ENCODE results near the gene MSN.

MSN gene

GRCh38 chrX:65752294-65752693, 84.8 kb downstream of the MSN start:
- Histone ChIP-seq H2AFZ (ENCODE audit: low read length) (no peak overlapping the region), H3K9ac (ENCODE audit: low read length) (no peak overlapping the region), H3K27me3 (ENCODE audit: insufficient read depth, low read length) (no peaks in the 10 kb centered on the region), H3K4me3 (ENCODE audit: low read depth, low read length, poor library complexity, severe bottlenecking) (no peak overlapping the region), H3K36me3 (ENCODE audit: insufficient read depth, low read length) (no peaks in the 10 kb centered on the region), H3F3A (ENCODE audit: insufficient read depth, low read length) (no peaks in the 10 kb centered on the region), H3K4me1 (ENCODE audit: insufficient read depth, low read length, severe bottlenecking) (no peaks in the 10 kb centered on the region), H3K79me2 (ENCODE audit: insufficient read depth, low read length) (no peaks in the 10 kb centered on the region), H3K9me3 (ENCODE audit: low read length) (no peaks in the 10 kb centered on the region), H3K4me2 (ENCODE audit: low read length) (no peak overlapping the region), H4K20me1 (ENCODE audit: insufficient read depth, low read length) (no peaks in the 10 kb centered on the region), H3K9me2 (ENCODE audit: low read depth, low read length) (no peaks in the 10 kb centered on the region), H3K27ac (ENCODE audit: low read depth, low read length, poor library complexity, severe bottlenecking) (no peak overlapping the region)
- TF ChIP-seq CTCF (IDR thresholded peaks at IDR 0.05; ENCODE audit: low read length): no peak
- TF ChIP-seq EZH2 (IDR thresholded peaks at IDR 0.05; ENCODE audit: borderline replicate concordance, low read length): no peak

- Histone ChIP-seq H3K79me2 (ENCODE audit: insufficient read depth, low read length) (no peaks in the 10 kb centered on the region), H3K27me3 (ENCODE audit: insufficient read depth, low read length) (no peaks in the 10 kb centered on the region), H3K36me3 (ENCODE audit: insufficient read depth, low read length) (no peaks in the 10 kb centered on the region), H3K27ac (ENCODE audit: low read depth, low read length, poor library complexity, severe bottlenecking) (no peak overlapping the region), H3K4me3 (ENCODE audit: low read depth, low read length, poor library complexity, severe bottlenecking) (no peak overlapping the region), H3K9ac (ENCODE audit: low read length) (no peak overlapping the region), H2AFZ (ENCODE audit: low read length) (no peak overlapping the region), H3F3A (ENCODE audit: insufficient read depth, low read length) (no peaks in the 10 kb centered on the region), H3K4me1 (ENCODE audit: insufficient read depth, low read length, severe bottlenecking) (no peaks in the 10 kb centered on the region), H3K4me2 (ENCODE audit: low read length) (no peak overlapping the region), H4K20me1 (ENCODE audit: insufficient read depth, low read length) (no peaks in the 10 kb centered on the region), H3K9me3 (ENCODE audit: low read length) (no peaks in the 10 kb centered on the region), H3K9me2 (ENCODE audit: low read depth, low read length) (no peaks in the 10 kb centered on the region)
- TF ChIP-seq CTCF (IDR thresholded peaks at IDR 0.05; ENCODE audit: low read length): no peak
- TF ChIP-seq EZH2 (IDR thresholded peaks at IDR 0.05; ENCODE audit: borderline replicate concordance, low read length): no peak
These were observed 88.3 kb downstream of the MSN start for GRCh38 chrX:65755786-65756185.

GRCh38 chrX:65757943-65758342, 90.5 kb downstream of the MSN start:
- no peak overlapping the region for H3K4me3 ChIP-seq (ENCODE audit: low read depth, low read length, poor library complexity, severe bottlenecking)
- H3K9me2 ChIP-seq (ENCODE audit: low read depth, low read length): no peaks in the 10 kb centered on the region
- H3K79me2 ChIP-seq (ENCODE audit: insufficient read depth, low read length): no peaks in the 10 kb centered on the region
- H3K4me1 ChIP-seq (ENCODE audit: insufficient read depth, low read length, severe bottlenecking): no peaks in the 10 kb centered on the region
- no peak for TF ChIP-seq EZH2 (IDR thresholded peaks at IDR 0.05; ENCODE audit: borderline replicate concordance, low read length)
- no peak for TF ChIP-seq CTCF (IDR thresholded peaks at IDR 0.05; ENCODE audit: low read length)
- no peak overlapping the region for H3K4me2 ChIP-seq (ENCODE audit: low read length)
- H3K27me3 ChIP-seq (ENCODE audit: insufficient read depth, low read length): no peaks in the 10 kb centered on the region
- no peaks in the 10 kb centered on the region for H4K20me1 ChIP-seq (ENCODE audit: insufficient read depth, low read length)
- no peak overlapping the region for H3K9ac ChIP-seq (ENCODE audit: low read length)
- no peaks in the 10 kb centered on the region for H3F3A ChIP-seq (ENCODE audit: insufficient read depth, low read length)
- H2AFZ ChIP-seq (ENCODE audit: low read length): no peak overlapping the region
- no peaks in the 10 kb centered on the region for H3K36me3 ChIP-seq (ENCODE audit: insufficient read depth, low read length)
- no peak overlapping the region for H3K27ac ChIP-seq (ENCODE audit: low read depth, low read length, poor library complexity, severe bottlenecking)
- no peaks in the 10 kb centered on the region for H3K9me3 ChIP-seq (ENCODE audit: low read length)

Data from OCI-LY1 (cell line).